HL-60 (cell line): ENCODE results near the gene MYORG.
"Not testable (repeated sequence)": the region's sequence is repeated elsewhere in the genome, so short reads cannot be mapped to it uniquely, and the experiment has no call there.

Source experiments
- DNase-seq, 2 experiments: peaks; one replicate each; pipeline ENCODE4 v3.0.0-alpha.2; 2010 to 2020; ENCODE audit warnings: low read depth in 1 of 2, low spot score in 1 of 2
- H3K27ac ChIP-seq: fragments of 250-450 bp; sonication (Bioruptor Pico); replicated peaks from 2 replicates; pipeline ENCODE4 v1.5.1; 2020; ENCODE audit warnings: mild to moderate bottlenecking, moderate library complexity
- H3K27me3 ChIP-seq: fragments of 250-450 bp; sonication (Bioruptor Pico); 2 replicates; pipeline ENCODE4 v1.5.1; 2021; ENCODE audit warnings: mild to moderate bottlenecking, moderate library complexity; ENCODE audit not compliant: insufficient read depth, poor library complexity, severe bottlenecking
- H3K4me3 ChIP-seq: replicated peaks from 2 replicates; pipeline ENCODE4 v1.5.1; 2011; ENCODE audit warnings: mild to moderate bottlenecking, control low read depth, low read length; ENCODE audit not compliant: insufficient read depth
- CTCF ChIP-seq: IDR thresholded peaks from one replicate; pipeline ENCODE4 v1.5.1; 2011; ENCODE audit warnings: low read length, control low read depth, inconsistent platforms; ENCODE audit not compliant: insufficient read depth
- GABPA ChIP-seq: IDR thresholded peaks from 2 replicates; pipeline ENCODE4 v1.6.1; 2012; ENCODE audit warnings: low read depth
- POLR2AphosphoS5 ChIP-seq: IDR thresholded peaks from 2 replicates; pipeline ENCODE4 v1.6.1; 2012; ENCODE audit warnings: low read depth
- REST ChIP-seq: IDR thresholded peaks from 2 replicates; pipeline ENCODE4 v1.6.1; 2012; ENCODE audit warnings: low read depth; ENCODE audit not compliant: insufficient replicate concordance
- SPI1 ChIP-seq: IDR thresholded peaks from 2 replicates; pipeline ENCODE4 v1.6.1; 2012; ENCODE audit warnings: low read depth, mild to moderate bottlenecking, borderline replicate concordance

MYORG gene

GRCh38 chr9:34338665-34339385 lies 37.9 kb downstream of the MYORG start:
- no peak overlapping the region for H3K4me3 ChIP-seq
- DNase-seq = no peak
- no peak for TF ChIP-seq POLR2AphosphoS5
- TF ChIP-seq SPI1 = no peak
- TF ChIP-seq CTCF = no peak
- TF ChIP-seq GABPA = no peak
- TF ChIP-seq REST = no peak

GRCh38 chr9:34338079-34338478 lies 38.6 kb downstream of the MYORG start:
- H3K27me3 ChIP-seq, H3K4me3 ChIP-seq, H3K27ac ChIP-seq, DNase-seq: not testable (repeated sequence)

More at GRCh38 chr9:34338665-34339385, 37.9 kb downstream of the MYORG start:
- Histone ChIP-seq H3K27ac (no peak overlapping the region), H3K27me3 (no peaks in the 10 kb centered on the region)

GRCh38 chr9:34337403-34337802 lies 39.3 kb downstream of the MYORG start:
- Histone ChIP-seq H3K27ac (no peak overlapping the region), H3K4me3 (no peak overlapping the region), H3K27me3 (no peaks in the 10 kb centered on the region)
- TF ChIP-seq CTCF (no peak), SPI1 (no peak)
- DNase-seq = no peak

GRCh38 chr9:34335376-34335775 lies 41.3 kb downstream of the MYORG start:
- no peak for TF ChIP-seq CTCF
- TF ChIP-seq REST = no peak
- no peak for TF ChIP-seq GABPA
- TF ChIP-seq POLR2AphosphoS5 = no peak
- TF ChIP-seq SPI1 = no peak
- Histone ChIP-seq H3K4me3 (no peak overlapping the region), H3K27ac (no peak overlapping the region)

More at GRCh38 chr9:34335376-34335775, 41.3 kb downstream of the MYORG start:
- DNase-seq = no peak
- H3K27me3 ChIP-seq = no peaks in the 10 kb centered on the region
